SK-N-MC (cell line): ENCODE results near the gene SLC23A3.

Source experiments
- DNase-seq: peaks from one replicate; pipeline ENCODE4 v3.0.0-alpha.2; 2011; ENCODE audit warnings: low read depth, low spot score
- H3K27ac ChIP-seq: fragments of 200-600 bp; sonication (generic); 2 replicates; pipeline ENCODE4 v1.5.1; 2016; ENCODE audit warnings: mixed run types
- H3K36me3 ChIP-seq: fragments of 200-600 bp; sonication (generic); 2 replicates; pipeline ENCODE4 v1.6.1; 2017; ENCODE audit warnings: antibody characterized with exemption, low read length, mixed read lengths; ENCODE audit not compliant: insufficient read depth
- H3K4me3 ChIP-seq: fragments of 200-600 bp; sonication (generic); 2 replicates; pipeline ENCODE4 v1.5.1; 2016
- H3K9ac ChIP-seq: fragments of 200-600 bp; sonication (generic); 2 replicates; pipeline ENCODE4 v1.8.0; 2017; ENCODE audit warnings: mixed run types, mixed read lengths; ENCODE audit not compliant: insufficient read length
- H3K9me3 ChIP-seq: fragments of 200-600 bp; sonication (generic); 2 replicates; pipeline ENCODE4 v1.6.1; 2017; ENCODE audit warnings: low read depth, mild to moderate bottlenecking, antibody characterized with exemption, low read length, moderate library complexity, mixed read lengths
- EZH2 ChIP-seq: fragments of 200-600 bp; sonication (generic); IDR thresholded peaks from one replicate; pipeline ENCODE4 v1.6.1; 2017; ENCODE audit warnings: antibody characterized with exemption
- FOXP2 ChIP-seq: optimal IDR thresholded peaks from 2 replicates; pipeline ENCODE3; 2011; ENCODE audit warnings: mild to moderate bottlenecking, moderate library complexity; ENCODE audit not compliant: insufficient read depth; ENCODE audit errors: extremely low read length, control extremely low read depth
- POLR2AphosphoS5 ChIP-seq: IDR thresholded peaks from 2 replicates; pipeline ENCODE4 v1.6.1; 2012; ENCODE audit warnings: mild to moderate bottlenecking, low read depth, low read length, borderline replicate concordance

The SLC23A3 gene

DNA sequence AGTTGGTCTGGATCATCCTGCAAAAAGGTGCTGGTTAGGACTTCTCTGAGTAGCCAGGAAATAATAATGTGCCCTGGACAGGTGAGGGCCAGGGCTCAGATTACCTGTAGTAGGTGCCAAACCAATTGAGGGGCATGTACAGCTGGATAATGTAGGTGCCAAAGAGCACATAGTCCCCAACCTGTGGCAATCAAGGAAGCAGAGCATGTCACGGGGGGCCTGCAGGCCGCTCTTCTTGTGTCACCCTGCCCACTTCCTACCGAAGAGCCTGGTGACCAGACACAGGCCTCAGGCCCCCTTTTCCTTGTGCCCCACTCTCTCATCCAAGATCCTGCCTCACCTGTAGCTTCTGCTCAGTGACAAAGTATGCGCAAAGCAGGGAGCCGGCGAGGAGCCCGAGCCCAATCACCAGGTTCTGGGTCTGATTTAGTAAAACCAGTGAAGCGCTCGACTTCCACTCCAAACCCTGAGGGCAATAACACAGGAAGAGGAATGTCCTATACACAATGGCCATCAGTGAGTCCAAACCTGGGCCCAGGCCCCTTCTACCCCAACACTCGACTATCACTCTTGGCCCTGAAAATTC lies 43.8 kb upstream of the SLC23A3 start:
- peaks cover 80% of the 10 kb centered on the region for H3K36me3 ChIP-seq
- H3K9me3 ChIP-seq: no peaks in the 10 kb centered on the region
- H3K4me3 ChIP-seq: no peak overlapping the region
- no peak overlapping the region for H3K9ac ChIP-seq
- H3K27ac ChIP-seq: no peak overlapping the region
- TF ChIP-seq FOXP2 (no peak), POLR2AphosphoS5 (peak; percentile 37; the same call in 1 of the 2 replicates), EZH2 (no peak)
- no peak for DNase-seq

DNA sequence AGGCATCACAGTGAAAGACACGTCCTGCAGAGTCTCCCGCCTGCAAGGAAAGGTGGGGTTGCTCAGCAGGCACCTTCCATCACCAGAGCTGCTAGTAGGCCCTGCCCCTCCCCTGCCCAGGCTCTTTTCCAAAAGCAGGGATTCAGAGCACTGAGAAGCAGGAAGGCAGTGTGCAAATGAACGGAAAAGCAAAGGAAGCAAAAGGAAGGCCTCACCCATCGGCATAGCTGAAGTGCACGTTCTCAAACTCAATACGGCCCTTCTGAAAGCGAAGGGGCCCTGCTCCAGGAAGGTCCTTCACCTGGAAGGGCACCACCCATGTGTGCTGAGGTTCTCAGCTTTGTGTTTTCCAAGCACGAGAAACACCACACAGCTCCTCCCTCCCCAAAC lies 43.2 kb upstream of the SLC23A3 start:
- H3K4me3 ChIP-seq: no peak overlapping the region
- no peak overlapping the region for H3K9ac ChIP-seq
- H3K36me3 ChIP-seq: peaks cover 85% of the 10 kb centered on the region
- no peak for DNase-seq
- TF ChIP-seq POLR2AphosphoS5 (no peak), EZH2 (no peak), FOXP2 (no peak)
- H3K9me3 ChIP-seq: no peaks in the 10 kb centered on the region
- H3K27ac ChIP-seq: no peak overlapping the region

DNA sequence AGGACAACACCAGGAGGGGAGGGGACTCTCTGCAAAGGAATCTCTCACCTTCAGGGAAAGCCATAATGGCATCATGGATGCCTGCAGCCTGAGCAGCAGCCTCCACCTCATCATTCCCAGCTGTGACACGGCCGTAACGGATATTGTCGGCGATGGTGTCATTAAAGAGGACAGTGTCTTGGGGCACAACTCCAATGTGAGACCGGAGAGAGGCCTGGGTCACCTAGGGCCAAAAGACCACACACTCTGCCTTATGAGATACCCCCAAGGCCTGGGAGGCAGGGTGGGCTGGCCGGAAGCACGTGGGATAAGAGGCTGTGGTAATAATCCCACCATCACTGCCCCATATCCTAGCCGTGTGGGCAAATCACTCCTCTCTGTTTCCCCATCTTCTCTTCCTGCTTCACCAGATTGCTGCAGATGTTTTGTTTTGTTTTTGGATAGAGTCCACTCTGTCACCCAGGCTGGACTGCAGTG lies 41.1 kb upstream of the SLC23A3 start:
- Histone ChIP-seq H3K27ac (no peak overlapping the region), H3K36me3 (peaks cover 73% of the 10 kb centered on the region)
- TF ChIP-seq EZH2 (no peak), FOXP2 (no peak), POLR2AphosphoS5 (no peak)

DNA sequence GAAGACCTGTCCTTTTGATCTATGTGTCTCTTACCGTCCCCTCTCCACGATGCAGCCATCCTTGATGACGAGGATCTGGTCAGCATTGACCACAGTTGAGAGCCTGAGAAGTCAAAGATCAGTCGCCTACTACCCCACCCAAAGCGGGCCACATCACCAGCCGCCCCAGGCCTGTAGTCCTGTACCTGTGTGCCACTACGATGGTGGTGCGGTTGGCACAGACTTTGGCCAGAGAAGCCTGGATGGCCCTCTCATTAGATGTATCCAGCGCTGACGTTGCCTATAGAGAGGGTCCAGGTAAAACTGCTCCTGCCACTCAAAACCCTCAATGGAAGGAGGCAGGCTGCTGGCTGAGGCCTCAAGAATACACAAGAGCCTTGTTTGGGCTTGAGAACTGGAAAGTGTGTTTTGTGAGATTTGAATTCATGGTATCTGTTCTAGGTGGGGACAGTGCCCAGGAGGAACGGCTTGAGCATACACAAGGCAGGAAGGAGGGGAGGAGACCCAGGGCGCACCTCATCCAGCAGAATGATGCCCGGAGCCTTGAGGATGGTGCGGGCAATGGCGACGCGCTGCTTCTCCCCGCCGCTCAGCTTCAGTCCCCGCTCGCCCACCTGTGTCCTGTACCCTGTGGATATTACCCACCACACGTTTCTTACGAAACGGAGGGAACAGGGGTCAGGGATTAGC lies 40.5 kb upstream of the SLC23A3 start:
- Histone ChIP-seq H3K9ac (no peak overlapping the region), H3K36me3 (peaks cover 68% of the 10 kb centered on the region), H3K4me3 (no peak overlapping the region), H3K27ac (peak overlapping the region; percentile 25; the same call in 1 of the 2 replicates), H3K9me3 (no peaks in the 10 kb centered on the region)
- TF ChIP-seq EZH2 (no peak), POLR2AphosphoS5 (no peak), FOXP2 (no peak)
- DNase-seq: no peak

More for the DNA sequence above, 41.1 kb upstream of the SLC23A3 start:
- DNase-seq: no peak
- Histone ChIP-seq H3K9me3 (no peaks in the 10 kb centered on the region), H3K4me3 (no peak overlapping the region), H3K9ac (no peak overlapping the region)

DNA sequence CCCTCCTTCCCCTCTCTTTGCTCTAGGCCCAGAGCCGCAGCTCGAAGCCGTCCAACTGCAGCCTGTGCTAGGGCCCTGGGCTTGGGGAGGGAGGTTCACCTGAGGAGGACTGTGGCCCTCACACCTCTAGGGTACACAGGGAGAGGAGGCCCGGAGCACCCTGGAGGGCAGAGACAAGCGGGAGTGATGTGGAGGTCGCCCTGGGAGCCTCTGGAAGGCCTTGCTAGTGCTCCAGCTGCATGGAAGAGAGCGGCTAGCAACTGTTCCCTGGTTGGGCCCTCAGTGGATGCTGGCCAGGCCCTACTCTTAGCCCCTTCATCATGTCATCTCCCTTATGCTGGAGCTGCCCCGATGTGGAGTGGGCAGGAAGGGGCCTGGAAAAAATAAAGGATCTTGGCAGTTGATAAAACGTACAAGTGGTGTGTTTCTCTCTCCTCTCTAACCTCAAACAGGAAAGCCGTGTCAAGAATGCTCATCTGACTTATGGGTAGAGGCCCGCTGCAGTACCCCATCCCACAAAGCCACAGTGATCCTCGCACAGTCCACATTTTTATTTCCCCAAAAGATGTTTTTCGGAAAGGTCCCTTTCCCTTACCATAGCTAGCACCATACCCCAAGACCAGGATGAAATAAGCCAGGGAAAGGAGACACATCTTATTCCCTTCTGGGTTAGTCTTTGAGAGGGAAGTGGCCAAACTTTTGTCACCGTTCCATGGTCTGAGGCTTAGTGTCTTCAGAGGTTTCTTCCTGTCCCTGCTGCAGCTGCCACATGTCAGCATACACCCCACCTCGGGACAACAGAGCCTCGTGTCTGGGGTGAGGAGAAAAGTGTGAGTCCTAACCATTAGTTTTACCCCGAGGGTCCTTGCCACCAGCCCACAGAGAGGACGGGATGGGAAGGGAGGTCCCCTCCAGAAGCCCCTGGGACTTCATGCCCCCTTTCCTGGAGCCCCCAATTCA lies 39.7 kb upstream of the SLC23A3 start:
- TF ChIP-seq POLR2AphosphoS5 (peak; percentile 36; the same call in 1 of the 2 replicates), EZH2 (no peak), FOXP2 (no peak)
- Histone ChIP-seq H3K9me3 (no peaks in the 10 kb centered on the region), H3K4me3 (no peak overlapping the region), H3K36me3 (peaks cover 59% of the 10 kb centered on the region), H3K9ac (no peak overlapping the region), H3K27ac (peak overlapping the region; percentile 68)
- no peak for DNase-seq

DNA sequence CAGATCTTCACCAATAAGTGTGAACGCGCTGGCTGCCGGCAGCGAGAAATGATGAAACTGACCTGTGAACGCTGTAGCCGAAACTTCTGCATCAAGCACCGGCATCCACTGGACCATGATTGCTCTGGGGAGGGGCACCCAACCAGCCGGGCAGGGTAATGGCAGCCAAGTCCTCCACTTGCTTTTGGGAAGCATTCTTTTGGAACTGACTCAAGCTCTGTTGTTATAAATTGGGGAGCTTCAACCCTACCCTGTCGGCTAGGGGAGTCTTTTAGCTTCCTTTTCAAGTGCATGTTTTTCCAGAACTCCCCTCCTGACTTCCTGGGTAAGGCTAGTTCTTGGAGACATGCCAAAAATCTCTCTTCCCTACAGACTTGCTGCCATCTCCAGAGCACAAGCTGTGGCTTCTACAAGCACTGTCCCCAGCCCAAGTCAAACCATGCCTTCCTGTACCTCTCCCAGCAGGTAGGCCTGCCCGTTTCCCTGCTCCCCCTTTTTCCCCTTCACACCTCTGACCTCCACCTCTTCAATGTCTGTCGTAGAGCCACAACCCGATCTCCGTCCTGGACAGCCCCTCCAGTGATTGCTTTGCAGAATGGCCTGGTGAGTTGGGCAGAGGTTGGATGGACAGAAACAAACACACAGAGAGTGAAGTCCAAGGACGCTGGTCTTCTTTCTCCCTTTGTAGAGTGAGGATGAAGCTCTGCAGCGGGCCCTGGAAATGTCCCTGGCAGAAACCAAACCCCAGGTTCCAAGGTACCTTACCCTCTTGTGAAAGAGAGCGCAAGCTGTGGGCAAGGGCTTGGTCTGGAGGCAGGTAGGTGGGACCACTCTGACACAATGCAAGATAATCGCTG lies 38.3 kb upstream of the SLC23A3 start:
- Histone ChIP-seq H3K36me3 (peaks cover 45% of the 10 kb centered on the region), H3K9me3 (no peaks in the 10 kb centered on the region), H3K4me3 (peak overlapping the region; percentile 96; the same call in 1 of the 2 replicates), H3K27ac (peak overlapping the region; percentile 68), H3K9ac (peak overlapping the region; percentile 40)
- TF ChIP-seq EZH2: no peak
- TF ChIP-seq POLR2AphosphoS5: peak; percentile 18; the same call in 1 of the 2 replicates
- DNase-seq: no peak

DNA sequence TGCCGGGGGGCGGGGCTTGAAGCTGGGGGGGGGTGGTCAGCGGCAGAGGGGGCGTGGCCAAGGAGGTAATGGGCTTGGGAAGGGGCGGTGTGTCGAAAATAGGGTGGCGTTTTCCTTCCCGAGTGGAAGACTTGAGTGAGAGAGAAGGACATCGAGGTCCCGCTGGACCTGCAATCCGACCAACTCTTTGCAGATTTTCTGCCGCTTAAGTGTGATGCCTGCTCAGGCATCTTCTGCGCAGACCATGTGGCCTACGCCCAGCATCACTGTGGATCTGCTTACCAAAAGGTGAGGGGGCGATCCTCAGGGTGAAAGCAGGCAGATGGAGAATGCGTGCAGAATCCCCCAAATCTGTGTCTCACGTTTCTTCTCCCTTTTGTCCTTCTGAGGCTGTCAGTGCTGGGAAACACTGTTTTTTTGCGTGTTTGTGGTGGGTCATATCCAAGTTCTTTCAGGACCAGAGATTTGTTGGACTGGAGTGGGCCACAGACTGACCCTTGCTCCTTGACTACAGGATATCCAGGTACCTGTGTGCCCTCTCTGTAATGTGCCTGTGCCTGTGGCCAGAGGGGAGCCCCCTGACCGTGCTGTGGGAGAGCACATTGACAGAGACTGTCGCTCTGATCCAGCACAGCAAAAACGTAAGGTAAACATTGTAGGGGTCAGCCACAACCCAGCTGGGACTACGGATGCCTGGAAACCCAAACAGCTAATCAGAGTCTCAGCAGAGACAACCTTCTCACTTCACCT lies 37.5 kb upstream of the SLC23A3 start:
- Histone ChIP-seq H3K27ac (peak overlapping the region; percentile 93), H3K36me3 (peaks cover 37% of the 10 kb centered on the region), H3K4me3 (peak overlapping the region; percentile 96), H3K9me3 (no peaks in the 10 kb centered on the region), H3K9ac (peak overlapping the region; percentile 40)
- TF ChIP-seq POLR2AphosphoS5: no peak
- TF ChIP-seq EZH2: no peak
- DNase-seq: no peak
